Liver (tissue), 3 donors: ENCODE measurements around the gene MINDY1.

ENCODE experiments used
- EGR1 ChIP-seq, 2 donors: IDR thresholded peaks; 2 replicates each; pipeline ENCODE4 v1.6.1; 2016 to 2018; ENCODE audit warnings: antibody characterized with exemption in 2 of 2, low read depth in 2 of 2
- FOXA1 ChIP-seq: IDR thresholded peaks from 2 replicates; pipeline ENCODE4 v1.6.1; 2016; ENCODE audit warnings: antibody characterized with exemption
- GABPA ChIP-seq, 2 donors: IDR thresholded peaks in 1 of 2; conservative IDR thresholded peaks in 1 of 2; 2 replicates each; pipeline ENCODE4 v1.6.1; 2016; ENCODE audit warnings: antibody characterized with exemption in 2 of 2, mild to moderate bottlenecking in 1 of 2, moderate library complexity in 1 of 2
- HNF4G ChIP-seq: IDR thresholded peaks from 2 replicates; pipeline ENCODE4 v1.6.1; 2016; ENCODE audit warnings: antibody characterized with exemption
- JUND ChIP-seq, 2 donors: IDR thresholded peaks; 2 replicates each; pipeline ENCODE4 v1.6.1; 2016; ENCODE audit warnings: antibody characterized with exemption in 2 of 2
- NR2F2 ChIP-seq: IDR thresholded peaks from 2 replicates; pipeline ENCODE4 v1.6.1; 2016; ENCODE audit warnings: antibody characterized with exemption
- RAD21 ChIP-seq, 2 donors: IDR thresholded peaks; 2 replicates each; pipeline ENCODE4 v1.6.1; 2016; ENCODE audit warnings: antibody characterized with exemption in 2 of 2, mild to moderate bottlenecking in 2 of 2
- RXRA ChIP-seq, 2 donors: IDR thresholded peaks; 2 replicates each; pipeline ENCODE4 v1.6.1; 2017 to 2018; ENCODE audit warnings: antibody characterized with exemption in 2 of 2, mild to moderate bottlenecking in 1 of 2
- SP1 ChIP-seq: IDR thresholded peaks from 2 replicates; pipeline ENCODE4 v1.6.1; 2018; ENCODE audit warnings: antibody characterized with exemption, mild to moderate bottlenecking
- TAF1 ChIP-seq: conservative IDR thresholded peaks from 2 replicates; pipeline ENCODE4 v1.6.1; 2016; ENCODE audit warnings: antibody characterized with exemption, mild to moderate bottlenecking
- YY1 ChIP-seq: IDR thresholded peaks from 2 replicates; pipeline ENCODE4 v1.6.1; 2016; ENCODE audit warnings: antibody characterized with exemption, mild to moderate bottlenecking
- TF ChIP-seq, protein P1 (sequence below): fragments of 150-350 bp; IDR thresholded peaks from 2 replicates; pipeline ENCODE4 v1.5.1; 2017; ENCODE audit warnings: improper control_type of control experiment, low read depth, low read length; ENCODE audit not compliant: missing input control
- TF ChIP-seq, protein P2 (sequence below): IDR thresholded peaks from 2 replicates; pipeline ENCODE4 v1.6.1; 2016; ENCODE audit warnings: antibody characterized with exemption, mild to moderate bottlenecking
- TF ChIP-seq, protein P3 (sequence below): IDR thresholded peaks from 2 replicates; pipeline ENCODE4 v1.6.1; 2016; ENCODE audit warnings: antibody characterized with exemption
- donor health status: healthy.
- donor health status: healthy.

DNA sequence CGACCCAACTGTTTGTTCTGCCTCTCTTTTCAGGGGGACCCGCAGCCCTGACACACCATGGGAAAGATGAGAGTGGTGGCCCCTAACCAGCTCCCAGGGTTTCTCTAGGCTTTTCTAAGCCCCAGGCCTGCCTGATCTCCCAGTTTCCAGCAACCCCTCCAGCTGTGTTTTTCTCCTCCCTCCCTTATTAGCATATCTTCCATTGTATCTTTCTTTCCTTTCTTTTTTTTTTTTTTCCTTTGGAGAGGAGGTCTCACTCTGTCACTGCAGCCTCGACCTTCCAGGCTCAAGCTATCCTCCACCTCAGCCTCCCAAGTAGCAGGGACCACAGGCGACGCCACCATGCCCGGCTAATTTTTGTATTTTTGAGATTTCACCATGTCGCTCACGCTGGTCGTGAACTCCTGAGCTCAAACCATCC, 30.3 kb downstream of the MINDY1 start:
- TF ChIP-seq, protein P1, sequence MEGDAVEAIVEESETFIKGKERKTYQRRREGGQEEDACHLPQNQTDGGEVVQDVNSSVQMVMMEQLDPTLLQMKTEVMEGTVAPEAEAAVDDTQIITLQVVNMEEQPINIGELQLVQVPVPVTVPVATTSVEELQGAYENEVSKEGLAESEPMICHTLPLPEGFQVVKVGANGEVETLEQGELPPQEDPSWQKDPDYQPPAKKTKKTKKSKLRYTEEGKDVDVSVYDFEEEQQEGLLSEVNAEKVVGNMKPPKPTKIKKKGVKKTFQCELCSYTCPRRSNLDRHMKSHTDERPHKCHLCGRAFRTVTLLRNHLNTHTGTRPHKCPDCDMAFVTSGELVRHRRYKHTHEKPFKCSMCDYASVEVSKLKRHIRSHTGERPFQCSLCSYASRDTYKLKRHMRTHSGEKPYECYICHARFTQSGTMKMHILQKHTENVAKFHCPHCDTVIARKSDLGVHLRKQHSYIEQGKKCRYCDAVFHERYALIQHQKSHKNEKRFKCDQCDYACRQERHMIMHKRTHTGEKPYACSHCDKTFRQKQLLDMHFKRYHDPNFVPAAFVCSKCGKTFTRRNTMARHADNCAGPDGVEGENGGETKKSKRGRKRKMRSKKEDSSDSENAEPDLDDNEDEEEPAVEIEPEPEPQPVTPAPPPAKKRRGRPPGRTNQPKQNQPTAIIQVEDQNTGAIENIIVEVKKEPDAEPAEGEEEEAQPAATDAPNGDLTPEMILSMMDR, result no peak
- TF ChIP-seq FOXA1, result no peak
- TF ChIP-seq HNF4G, result no peak
- TF ChIP-seq JUND (IDR thresholded peaks at IDR 0.05), result no peak
- TF ChIP-seq RAD21 (IDR thresholded peaks at IDR 0.05), result no peak
- TF ChIP-seq RXRA (IDR thresholded peaks at IDR 0.05), result no peak
- TF ChIP-seq SP1, result no peak
- TF ChIP-seq EGR1 (IDR thresholded peaks at IDR 0.05; ENCODE audit: low read depth in 2 of 2), result no peak
- no peak for TF ChIP-seq YY1
- no peak for TF ChIP-seq GABPA (IDR thresholded peaks at IDR 0.05 in 1 of 2, conservative IDR thresholded peaks at IDR 0.05 in 1 of 2)
- TF ChIP-seq, protein P2, sequence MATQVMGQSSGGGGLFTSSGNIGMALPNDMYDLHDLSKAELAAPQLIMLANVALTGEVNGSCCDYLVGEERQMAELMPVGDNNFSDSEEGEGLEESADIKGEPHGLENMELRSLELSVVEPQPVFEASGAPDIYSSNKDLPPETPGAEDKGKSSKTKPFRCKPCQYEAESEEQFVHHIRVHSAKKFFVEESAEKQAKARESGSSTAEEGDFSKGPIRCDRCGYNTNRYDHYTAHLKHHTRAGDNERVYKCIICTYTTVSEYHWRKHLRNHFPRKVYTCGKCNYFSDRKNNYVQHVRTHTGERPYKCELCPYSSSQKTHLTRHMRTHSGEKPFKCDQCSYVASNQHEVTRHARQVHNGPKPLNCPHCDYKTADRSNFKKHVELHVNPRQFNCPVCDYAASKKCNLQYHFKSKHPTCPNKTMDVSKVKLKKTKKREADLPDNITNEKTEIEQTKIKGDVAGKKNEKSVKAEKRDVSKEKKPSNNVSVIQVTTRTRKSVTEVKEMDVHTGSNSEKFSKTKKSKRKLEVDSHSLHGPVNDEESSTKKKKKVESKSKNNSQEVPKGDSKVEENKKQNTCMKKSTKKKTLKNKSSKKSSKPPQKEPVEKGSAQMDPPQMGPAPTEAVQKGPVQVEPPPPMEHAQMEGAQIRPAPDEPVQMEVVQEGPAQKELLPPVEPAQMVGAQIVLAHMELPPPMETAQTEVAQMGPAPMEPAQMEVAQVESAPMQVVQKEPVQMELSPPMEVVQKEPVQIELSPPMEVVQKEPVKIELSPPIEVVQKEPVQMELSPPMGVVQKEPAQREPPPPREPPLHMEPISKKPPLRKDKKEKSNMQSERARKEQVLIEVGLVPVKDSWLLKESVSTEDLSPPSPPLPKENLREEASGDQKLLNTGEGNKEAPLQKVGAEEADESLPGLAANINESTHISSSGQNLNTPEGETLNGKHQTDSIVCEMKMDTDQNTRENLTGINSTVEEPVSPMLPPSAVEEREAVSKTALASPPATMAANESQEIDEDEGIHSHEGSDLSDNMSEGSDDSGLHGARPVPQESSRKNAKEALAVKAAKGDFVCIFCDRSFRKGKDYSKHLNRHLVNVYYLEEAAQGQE, result no peak
- TF ChIP-seq TAF1, result no peak
- TF ChIP-seq, protein P3, sequence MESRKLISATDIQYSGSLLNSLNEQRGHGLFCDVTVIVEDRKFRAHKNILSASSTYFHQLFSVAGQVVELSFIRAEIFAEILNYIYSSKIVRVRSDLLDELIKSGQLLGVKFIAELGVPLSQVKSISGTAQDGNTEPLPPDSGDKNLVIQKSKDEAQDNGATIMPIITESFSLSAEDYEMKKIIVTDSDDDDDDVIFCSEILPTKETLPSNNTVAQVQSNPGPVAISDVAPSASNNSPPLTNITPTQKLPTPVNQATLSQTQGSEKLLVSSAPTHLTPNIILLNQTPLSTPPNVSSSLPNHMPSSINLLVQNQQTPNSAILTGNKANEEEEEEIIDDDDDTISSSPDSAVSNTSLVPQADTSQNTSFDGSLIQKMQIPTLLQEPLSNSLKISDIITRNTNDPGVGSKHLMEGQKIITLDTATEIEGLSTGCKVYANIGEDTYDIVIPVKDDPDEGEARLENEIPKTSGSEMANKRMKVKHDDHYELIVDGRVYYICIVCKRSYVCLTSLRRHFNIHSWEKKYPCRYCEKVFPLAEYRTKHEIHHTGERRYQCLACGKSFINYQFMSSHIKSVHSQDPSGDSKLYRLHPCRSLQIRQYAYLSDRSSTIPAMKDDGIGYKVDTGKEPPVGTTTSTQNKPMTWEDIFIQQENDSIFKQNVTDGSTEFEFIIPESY, result no peak
- TF ChIP-seq NR2F2, result no peak
